HG03175 (cell line): ENCODE measurements around the gene ZNF69.
"Not testable (repeated sequence)": the region's sequence is repeated elsewhere in the genome, so short reads cannot be mapped to it uniquely, and the experiment has no call there.

Source experiments
- ATAC-seq: cut with Tn5 transposase; IDR thresholded peaks from one replicate; pipeline ENCODE4 v1.9.1; 2021; ENCODE audit warnings: mild to moderate bottlenecking, moderate library complexity; ENCODE audit not compliant: unreplicated experiment

The ZNF69 gene

DNA sequence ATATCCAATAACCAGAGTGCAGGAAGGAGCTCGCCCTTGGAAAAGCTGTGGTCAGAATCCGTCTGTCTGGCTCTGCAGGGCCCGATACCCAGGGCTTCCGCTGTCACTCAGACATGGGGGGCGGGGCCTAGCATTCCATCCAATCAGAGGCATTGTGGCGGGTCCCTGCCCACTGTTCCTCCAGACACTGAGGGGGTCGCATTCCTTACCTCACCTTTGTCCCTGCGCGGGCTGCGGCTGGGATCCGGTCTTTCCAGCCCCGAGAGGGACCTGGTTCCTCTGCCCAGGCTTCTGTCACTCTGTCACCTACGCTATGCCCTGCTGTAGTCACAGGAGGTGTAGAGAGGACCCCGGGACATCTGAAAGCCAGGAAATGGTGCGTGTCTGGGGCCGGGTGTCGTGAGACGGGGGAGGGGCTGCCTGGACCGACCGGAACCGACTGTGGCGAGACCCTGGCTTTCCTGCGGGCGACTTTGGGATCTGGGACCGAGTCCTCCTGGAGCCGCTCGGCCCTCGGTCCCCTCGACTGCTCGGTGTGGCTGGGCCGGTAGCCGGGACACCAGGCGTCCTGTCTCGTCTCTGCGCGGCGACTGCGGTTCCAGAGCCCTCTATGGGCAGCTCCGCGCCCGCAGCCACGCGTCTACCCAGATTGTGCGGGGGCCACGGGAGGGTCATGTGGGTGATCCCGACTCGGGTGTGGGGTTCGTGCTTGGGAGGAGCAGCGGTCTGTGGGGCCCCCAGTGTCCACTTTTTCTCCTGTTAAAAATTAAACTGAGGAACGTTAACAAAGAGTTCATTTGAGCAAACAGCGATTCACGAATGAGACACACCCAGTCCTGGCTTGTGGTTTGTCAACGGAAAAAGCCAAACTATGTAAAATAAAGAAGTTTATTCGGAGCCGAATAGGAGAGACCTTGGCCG is at the start of gene ZNF69:
Gene ZNF69 (plus strand): TSS at position 172 of the 921 bp plus-strand sequence. CDS start 142 bp downstream, at position 314.
- peak; percentile 46 for ATAC-seq

DNA sequence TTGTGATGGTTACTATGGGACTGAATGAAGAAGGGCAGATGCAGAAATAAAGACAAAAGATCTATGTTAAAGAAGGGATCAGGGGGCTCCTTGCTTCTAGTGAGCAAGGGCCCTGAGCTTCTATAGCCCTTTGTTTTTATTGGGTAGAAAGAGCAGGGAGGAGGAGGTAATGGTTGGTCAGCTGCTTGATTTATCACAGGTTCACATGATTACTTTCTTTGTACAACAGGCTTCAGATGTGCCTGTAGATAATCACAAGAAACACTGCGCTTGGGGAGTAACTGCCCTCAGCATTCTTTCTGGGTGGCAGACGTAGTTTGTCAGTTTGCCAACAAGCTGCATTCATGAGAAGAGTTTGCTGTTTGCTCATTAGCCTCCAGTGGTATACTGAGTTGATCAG is 43.9 kb upstream of the ZNF69 start:
- no peak for ATAC-seq

DNA sequence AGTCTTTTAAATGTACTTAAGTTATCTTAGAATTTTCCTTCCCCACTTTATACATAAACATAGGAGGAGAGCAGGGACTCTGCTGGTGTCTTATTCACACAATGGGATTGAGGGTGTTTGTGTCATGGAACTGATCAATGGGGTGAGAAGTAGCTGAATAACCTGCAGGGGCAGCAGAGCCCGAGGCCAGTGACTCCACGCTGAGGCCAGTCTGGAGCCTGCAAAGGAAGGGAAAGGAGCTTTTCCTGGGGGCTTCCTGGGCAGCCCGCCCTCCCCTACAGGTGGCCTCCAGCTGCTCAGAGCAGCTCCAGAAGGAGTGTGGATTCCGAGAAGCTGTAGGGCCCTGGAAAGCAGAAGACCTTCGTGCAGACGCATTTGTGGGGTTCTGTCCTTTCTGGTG is 40.0 kb upstream of the ZNF69 start:
- not testable (repeated sequence) for ATAC-seq

DNA sequence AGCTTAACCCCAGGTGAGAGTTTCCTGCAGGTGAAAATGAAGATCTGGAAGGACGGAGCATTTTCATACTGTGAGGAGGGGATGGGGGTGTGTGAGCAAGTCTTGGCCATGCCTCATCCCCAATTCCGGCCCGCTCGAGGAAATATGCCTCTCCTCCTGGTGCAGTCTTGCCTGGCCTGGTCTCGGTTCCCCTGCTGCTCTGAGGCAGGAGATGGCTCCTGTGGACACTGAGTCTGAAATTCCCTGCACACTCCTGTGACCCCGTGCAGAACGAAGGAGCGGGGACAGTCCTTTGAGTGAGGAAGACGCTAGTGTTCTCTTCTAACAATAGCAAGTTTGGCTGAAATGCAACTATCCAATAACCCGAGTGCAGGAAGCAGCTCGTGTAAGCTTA is 39.4 kb upstream of the ZNF69 start:
- no peak for ATAC-seq

DNA sequence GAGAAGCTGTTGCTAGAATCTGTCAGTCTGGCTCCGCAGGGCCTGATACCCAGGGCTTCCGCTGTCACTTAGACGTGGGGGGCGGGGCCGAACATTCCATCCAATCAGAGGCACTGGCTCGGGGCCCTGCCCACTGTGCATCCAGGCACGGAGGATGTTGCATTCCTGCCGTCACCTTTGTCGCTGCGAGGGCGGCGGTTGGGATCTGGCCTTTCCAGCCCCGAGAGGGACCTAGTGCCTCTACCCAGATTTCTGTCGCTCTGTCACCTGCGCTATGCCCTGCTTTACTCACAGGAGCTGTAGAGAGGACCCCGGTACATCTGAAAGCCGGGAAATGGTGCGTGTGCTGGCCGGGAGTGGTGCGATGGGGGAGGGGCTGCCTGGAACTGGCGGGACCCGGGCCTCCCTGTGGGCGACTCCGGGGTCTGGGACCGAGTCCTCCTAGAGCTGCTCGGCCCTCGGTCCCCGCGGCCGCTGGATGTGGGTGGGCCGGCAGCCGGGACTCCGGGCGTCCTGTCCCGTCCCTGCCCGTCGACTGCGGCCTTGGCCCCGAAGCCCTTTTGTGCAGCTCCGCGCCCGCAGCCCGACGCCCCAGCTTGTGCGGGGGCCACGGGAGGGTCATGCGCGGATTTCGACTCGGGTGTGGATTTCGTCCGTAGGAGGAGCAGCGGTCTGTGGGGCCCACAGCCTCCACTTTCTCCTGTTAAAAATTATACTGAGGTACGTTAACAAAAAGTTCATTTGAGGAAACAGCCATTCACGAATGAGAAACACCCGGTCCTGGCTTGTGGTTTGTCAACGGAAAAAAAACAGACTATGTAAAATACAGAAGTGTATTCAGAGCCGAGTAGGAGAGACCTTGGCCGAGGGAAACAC is 38.8 kb upstream of the ZNF69 start, which contains the start of gene ZNF439:
Gene ZNF439 (plus strand): TSS at position 133 of the 876 bp plus-strand sequence. CDS start 142 bp downstream, at position 275.
- peak; percentile 89 for ATAC-seq

DNA sequence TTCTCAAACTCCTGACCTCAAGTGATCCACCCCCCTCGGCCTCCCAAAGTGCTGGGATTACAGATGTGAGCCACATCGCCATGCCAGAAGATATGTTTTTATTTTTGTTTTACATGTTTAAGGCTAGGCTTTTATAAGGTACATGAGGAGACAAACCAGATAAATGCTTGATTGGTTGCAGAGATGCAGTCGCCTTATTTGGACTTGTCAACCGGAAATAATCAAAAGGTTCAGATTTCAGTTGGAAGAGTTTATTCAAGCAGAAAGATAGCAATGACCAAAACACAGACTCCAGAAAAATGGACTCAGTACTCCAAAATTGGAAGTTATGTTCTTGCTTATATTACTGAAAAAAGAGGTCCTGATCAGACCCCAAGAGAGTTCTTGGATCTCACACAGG is 37.3 kb upstream of the ZNF69 start:
- ATAC-seq, result not testable (repeated sequence)

DNA sequence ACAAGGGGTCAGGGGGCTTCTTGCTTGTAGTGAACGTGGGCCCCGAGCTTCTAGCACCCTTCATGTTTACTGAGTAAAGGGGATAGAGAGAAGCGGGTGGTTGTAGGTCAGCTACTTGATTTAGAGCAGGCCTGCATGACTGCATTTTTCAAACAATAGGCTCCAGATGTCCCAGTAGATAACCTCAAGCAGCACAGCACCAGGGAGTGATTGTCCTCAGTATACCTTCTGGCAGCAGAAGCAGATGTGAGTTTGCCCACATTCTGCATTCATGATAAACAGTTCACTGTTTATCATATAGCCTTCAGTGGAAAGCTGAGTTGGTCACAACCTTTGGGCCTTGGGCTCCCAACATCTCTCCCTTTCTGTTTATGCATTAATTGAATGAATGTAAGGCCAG is 34.2 kb upstream of the ZNF69 start:
- no peak for ATAC-seq

DNA sequence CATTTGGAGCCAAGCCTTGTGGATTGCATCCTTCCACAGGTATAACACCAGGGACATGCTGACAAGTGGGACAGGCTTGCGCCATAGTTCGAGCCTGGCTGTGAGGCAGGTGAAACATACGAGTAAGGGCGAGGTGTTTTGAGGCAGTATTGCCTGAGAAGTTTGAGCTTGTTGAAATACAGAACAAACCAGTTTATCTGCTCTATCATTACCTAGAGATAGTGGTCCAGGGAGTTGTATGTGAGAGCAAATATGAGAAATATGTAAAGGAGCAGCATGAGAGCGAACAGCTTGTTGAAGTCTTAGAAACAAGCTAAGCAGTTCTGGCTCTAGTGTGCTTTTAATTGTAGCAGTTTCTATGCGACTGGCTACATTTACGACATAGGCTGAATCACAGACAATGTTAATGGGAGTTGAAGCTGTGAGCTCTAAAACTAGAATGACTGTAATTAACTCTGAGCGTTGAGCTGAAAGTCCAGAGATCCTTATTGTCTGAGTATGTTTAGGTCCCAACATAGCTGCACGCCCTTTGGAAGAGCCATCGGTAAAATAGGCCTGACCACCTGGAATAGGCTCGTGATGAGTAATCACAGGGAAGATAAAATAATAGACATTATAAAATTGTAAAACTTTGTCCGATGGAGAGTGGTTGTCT is 30.9 kb upstream of the ZNF69 start:
- ATAC-seq, result no peak

DNA sequence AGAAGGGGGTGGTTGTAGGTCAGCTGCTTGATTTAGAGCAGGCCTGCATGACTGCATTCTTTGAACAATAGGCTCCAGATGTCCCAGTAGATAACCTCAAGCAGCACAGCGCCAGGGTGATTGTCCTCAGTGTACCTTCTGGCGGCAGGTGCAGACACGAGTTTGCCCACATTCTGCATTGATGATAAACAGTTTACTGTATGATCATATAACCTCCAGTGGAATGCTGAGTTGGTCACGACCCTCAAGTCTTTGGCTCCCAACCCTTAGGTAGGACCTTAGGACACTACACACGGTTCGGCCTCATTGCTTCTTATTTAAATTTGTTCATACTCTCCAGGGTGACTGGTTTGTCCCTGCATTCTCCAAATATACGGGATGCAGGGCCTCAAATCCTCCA is 26.9 kb upstream of the ZNF69 start:
- ATAC-seq, result no peak

DNA sequence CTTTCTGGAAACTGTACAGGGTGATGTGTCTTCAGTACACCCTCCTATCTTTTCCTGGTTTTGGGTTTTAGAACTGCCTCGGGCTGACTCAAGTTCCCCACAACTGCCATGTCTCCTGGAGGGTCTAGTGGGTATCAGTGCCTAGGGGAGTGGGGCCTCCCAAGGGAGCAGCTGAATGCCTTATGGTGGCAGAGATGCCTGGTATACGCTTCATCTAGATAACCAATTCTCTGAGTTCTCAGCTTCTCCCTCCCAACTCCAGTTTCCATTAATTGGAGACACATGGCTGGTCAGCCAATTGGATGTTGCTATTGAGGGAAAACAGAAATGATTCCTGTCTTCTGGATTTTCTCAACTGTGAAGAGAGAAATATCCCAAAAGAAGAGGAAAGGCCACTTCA is 26.3 kb upstream of the ZNF69 start:
- ATAC-seq, result no peak

DNA sequence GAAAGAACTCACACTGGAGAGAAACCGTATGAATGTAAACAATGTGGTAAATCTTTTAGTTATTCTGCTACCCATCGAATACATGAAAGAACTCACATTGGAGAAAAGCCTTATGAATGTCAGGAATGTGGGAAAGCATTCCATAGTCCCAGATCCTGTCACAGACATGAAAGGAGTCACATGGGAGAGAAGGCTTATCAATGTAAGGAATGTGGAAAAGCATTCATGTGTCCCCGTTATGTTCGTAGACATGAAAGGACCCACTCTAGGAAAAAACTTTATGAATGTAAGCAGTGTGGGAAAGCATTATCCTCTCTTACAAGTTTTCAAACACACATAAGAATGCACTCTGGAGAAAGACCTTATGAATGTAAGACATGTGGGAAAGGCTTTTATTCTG is 19.8 kb upstream of the ZNF69 start:
- not testable (repeated sequence) for ATAC-seq

DNA sequence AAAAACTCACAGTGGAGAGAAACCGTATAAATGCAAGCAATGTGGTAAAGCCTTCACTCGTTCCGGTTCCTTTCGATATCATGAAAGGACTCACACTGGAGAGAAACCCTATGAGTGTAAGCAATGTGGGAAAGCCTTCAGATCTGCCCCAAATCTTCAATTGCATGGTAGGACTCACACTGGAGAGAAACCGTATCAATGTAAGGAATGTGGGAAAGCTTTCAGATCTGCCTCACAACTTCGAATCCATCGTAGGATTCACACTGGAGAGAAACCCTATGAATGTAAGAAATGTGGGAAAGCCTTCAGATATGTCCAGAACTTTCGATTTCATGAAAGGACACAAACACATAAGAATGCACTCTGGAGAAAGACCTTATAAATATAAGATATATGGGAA is 19.4 kb upstream of the ZNF69 start:
- no peak for ATAC-seq

DNA sequence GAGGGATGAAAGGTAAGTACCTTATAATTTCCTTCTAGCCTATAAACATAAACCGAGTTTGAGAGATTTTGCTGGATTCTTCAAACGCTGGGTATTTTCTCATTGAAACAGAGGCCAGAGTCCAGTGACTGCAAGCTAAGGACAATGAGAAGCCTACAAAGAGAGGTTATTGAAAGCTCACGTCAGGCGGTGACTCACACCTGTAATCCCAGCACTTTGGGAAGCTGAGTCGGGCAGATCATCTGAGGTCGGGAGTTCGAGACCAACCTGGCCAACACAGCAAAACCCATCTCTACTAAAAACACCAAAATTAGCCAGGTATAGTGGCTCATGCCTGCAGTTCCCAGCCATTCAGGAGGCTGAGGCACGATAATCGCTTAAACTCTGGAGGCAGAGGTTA is 15.0 kb upstream of the ZNF69 start:
- no peak for ATAC-seq

DNA sequence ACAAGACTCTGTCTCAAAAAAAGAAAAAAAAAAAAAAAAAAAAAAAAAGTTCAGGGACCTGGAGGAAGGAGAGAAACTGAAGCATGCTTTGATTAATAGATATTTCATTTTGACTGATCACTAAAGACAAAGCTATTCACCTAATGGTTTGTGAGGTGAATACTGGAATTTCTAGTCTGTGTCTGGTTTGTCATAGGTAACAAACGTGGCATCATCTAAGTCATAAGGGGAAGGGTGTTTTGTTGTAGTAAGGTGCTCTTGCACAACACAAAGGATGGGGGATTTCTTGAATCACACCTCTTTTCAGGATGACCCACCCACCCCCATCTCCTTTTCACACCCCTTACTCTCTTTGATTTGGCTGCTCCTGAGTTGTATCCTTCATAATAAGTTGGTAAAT is 13.8 kb upstream of the ZNF69 start:
- ATAC-seq, result no peak

DNA sequence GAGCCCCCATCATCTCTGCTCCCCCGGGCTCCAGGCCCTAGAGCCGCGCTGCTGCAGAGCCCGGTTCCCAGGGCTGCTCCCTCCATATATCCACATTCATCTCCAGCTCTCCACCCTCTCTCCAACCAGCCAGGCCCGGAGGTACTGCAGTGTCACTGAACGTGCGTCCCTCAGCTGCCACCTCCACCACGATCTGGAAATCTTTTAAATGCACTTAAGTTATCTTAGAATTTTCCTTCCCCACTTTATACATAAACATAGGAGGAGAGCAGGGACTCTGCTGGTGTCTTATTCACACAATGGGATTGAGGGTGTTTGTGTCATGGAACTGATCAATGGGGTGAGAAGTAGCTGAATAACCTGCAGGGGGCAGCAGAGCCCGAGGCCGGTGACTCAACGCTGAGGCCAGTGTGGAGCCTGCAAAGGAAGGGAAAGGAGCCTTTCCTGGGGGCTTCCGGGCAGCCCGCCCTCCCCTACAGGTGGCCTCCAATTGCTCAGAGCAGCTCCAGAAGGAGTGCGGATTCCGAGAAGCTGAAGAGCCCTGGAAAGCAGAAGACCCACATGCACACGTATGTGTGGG is 7.8 kb upstream of the ZNF69 start:
- not testable (repeated sequence) for ATAC-seq

DNA sequence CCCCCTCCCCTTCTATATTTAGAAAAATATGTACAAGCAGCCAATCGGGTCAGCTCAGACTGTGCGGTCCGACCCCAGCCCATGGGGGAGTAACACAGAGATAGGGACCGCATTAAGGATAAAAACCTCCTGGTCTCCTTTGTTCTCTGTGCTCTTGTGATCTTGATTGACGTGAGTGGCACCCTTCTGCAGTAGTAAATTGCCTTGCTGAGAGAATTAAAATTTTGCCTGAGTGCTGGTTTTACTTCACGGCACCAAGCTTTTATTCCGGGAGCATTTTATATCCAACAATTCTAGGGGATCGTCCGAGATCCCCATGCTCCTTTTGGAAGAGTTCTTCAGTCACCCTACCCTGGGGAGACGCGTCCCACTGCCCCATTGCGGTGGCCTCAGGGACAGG is 7.0 kb upstream of the ZNF69 start:
- ATAC-seq, result no peak

DNA sequence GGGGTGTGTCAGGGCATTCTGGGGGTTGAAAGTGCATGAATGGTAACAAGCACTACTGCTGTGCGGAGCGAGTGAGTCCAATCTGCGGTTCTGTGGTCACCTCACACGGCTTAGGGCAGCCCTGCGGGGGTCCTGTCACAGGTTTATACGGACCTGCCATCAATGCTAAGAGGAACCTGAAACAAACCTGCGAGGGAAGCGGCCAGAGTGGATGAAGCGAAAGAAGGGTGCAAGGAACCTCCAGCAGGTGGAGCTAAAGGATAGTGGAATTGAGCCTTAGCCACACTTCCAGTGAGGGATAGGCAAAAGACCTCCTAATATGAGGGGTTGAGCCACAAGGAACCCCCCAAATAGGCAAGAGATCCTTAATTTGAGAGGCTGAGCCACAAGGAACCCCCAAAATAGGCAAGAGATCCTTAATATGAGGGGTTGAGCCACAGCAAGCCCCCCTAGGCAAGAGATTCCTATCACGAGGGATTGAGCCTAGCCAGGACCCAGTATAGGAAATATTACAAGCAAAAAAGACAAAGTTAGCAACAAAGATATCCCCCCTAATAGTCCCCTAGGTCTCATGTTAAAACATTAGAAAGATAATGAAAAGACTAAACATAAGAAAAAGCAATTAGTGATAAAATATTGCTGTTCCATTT is 6.3 kb upstream of the ZNF69 start:
- ATAC-seq, result no peak

DNA sequence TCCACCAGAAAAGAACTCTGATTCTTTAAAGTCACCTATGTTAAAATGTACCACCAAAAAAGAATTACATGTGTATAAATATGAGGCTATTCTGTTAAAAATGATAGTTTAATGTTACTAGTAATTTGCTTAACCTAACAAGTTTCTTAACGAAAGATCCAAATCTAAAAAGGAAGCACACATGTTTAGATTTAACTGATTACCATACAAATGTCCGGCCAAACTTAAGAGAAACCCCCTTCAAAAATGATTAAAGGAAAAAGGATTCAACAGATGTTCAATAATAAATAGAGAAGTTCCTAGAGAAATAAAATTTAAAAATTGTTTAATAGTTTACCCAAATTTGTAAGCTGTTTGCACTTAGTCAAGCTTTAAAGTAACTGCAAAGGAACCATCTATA is 5.0 kb upstream of the ZNF69 start:
- ATAC-seq, result no peak

DNA sequence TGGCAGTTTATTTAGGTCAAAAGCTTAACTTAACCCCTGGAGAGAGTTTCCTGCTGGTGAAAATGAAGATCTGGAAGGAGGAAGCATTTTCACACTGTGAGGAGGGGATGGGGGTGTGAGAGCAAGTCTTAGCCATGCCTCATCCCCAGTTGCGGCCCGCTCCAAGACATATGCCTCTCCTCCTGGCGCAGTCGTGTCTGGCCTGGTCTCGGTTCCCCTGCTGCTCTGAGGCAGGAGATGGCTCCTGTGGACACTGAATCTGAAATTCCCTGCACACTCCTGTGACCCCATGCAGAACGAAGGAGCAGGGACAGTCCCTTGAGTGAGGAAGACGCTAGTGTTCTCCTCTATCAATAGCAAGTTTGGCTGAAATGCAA is 360 bp upstream of the ZNF69 start:
- ATAC-seq, result no peak

DNA sequence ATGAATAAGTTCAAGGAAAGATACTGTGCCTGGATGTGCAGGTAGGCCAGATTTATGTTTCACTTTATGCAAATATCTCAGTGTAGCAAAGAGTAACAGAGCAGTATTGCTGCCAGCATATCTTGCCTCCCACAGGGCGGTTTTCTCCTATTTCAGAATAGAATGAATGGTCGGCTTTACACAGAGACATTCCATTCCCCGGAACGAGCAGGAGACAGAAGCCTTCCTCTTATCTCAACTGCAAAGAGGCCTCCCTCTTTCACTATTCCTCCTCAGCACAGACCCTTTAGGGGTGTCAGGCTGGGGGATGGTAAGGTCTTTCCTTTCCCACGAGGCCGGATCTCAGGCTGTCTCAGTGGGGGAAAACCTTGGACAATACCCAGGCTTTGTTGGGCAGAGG is 2.3 kb downstream of the ZNF69 start:
- not testable (repeated sequence) for ATAC-seq
